Measurements from ENCODE around the gene MAGI1.
"Not testable (repeated sequence)": the region's sequence is repeated elsewhere in the genome, so short reads cannot be mapped to it uniquely, and the experiment has no call there.

The MAGI1 gene

GRCh38 chr3:65568497-65568896 is 470.2 kb downstream of the MAGI1 start:
- H3K27ac ChIP-seq: no peak overlapping the region
- H3K4me3 ChIP-seq (ENCODE audit: low read depth in 1 of 2, low read length in 1 of 2): no peak overlapping the region
- no peaks in the 10 kb centered on the region for H3K27me3 ChIP-seq
- no peak for TF ChIP-seq CTCF (IDR thresholded peaks at IDR 0.05)
- no peaks in the 10 kb centered on the region for H3K9me3 ChIP-seq
- H3K4me1 ChIP-seq (ENCODE audit: control insufficient read depth in 1 of 2, insufficient read depth in 1 of 2, low read depth in 1 of 2, low read length in 1 of 2): no peaks in the 10 kb centered on the region
- no peaks in the 10 kb centered on the region for H3K36me3 ChIP-seq

- H3K27me3 ChIP-seq; H3K9me3 ChIP-seq; H3K36me3 ChIP-seq; H3K27ac ChIP-seq; H3K4me3 ChIP-seq (ENCODE audit: low read depth in 1 of 2, low read length in 1 of 2); H3K4me1 ChIP-seq (ENCODE audit: control insufficient read depth in 1 of 2, insufficient read depth in 1 of 2, low read depth in 1 of 2, low read length in 1 of 2): not testable (repeated sequence)
Observed at GRCh38 chr3:65565744-65566143, 473.0 kb downstream of the MAGI1 start.

- no peak overlapping the region for H3K4me3 ChIP-seq (ENCODE audit: low read depth in 1 of 2, low read length in 1 of 2)
- TF ChIP-seq CTCF (IDR thresholded peaks at IDR 0.05): no peak
- H3K27ac ChIP-seq: no peak overlapping the region
- no peaks in the 10 kb centered on the region for H3K27me3 ChIP-seq
- no peaks in the 10 kb centered on the region for H3K9me3 ChIP-seq
- no peaks in the 10 kb centered on the region for H3K36me3 ChIP-seq
- H3K4me1 ChIP-seq (ENCODE audit: control insufficient read depth in 1 of 2, insufficient read depth in 1 of 2, low read depth in 1 of 2, low read length in 1 of 2): no peaks in the 10 kb centered on the region
Observed at GRCh38 chr3:65564483-65564882, 474.2 kb downstream of the MAGI1 start.

- Histone ChIP-seq H3K36me3 (no peaks in the 10 kb centered on the region), H3K4me1 (ENCODE audit: control insufficient read depth in 1 of 2, insufficient read depth in 1 of 2, low read depth in 1 of 2, low read length in 1 of 2) (no peaks in the 10 kb centered on the region), H3K9me3 (no peaks in the 10 kb centered on the region), H3K4me3 (ENCODE audit: low read depth in 1 of 2, low read length in 1 of 2) (no peak overlapping the region), H3K27ac (no peak overlapping the region), H3K27me3 (no peaks in the 10 kb centered on the region)
- no peak for TF ChIP-seq CTCF (IDR thresholded peaks at IDR 0.05)
Observed at GRCh38 chr3:65563861-65564260, 474.9 kb downstream of the MAGI1 start.

- H3K36me3 ChIP-seq: no peaks in the 10 kb centered on the region
- H3K9me3 ChIP-seq: no peaks in the 10 kb centered on the region
- no peak overlapping the region for H3K27ac ChIP-seq
- TF ChIP-seq CTCF (IDR thresholded peaks at IDR 0.05): no peak
- H3K4me1 ChIP-seq (ENCODE audit: control insufficient read depth in 1 of 2, insufficient read depth in 1 of 2, low read depth in 1 of 2, low read length in 1 of 2): no peaks in the 10 kb centered on the region
- no peak overlapping the region for H3K4me3 ChIP-seq (ENCODE audit: low read depth in 1 of 2, low read length in 1 of 2)
- H3K27me3 ChIP-seq: no peaks in the 10 kb centered on the region
Observed at GRCh38 chr3:65562447-65562846, 476.3 kb downstream of the MAGI1 start.

GRCh38 chr3:65561617-65562016 is 477.1 kb downstream of the MAGI1 start:
- no peak for TF ChIP-seq CTCF (IDR thresholded peaks at IDR 0.05)
- H3K27me3 ChIP-seq: no peaks in the 10 kb centered on the region
- no peak overlapping the region for H3K4me3 ChIP-seq (ENCODE audit: low read depth in 1 of 2, low read length in 1 of 2)
- no peaks in the 10 kb centered on the region for H3K36me3 ChIP-seq
- no peaks in the 10 kb centered on the region for H3K9me3 ChIP-seq
- no peak overlapping the region for H3K27ac ChIP-seq
- H3K4me1 ChIP-seq (ENCODE audit: control insufficient read depth in 1 of 2, insufficient read depth in 1 of 2, low read depth in 1 of 2, low read length in 1 of 2): no peaks in the 10 kb centered on the region

All from neutrophil (primary cell).